ENCODE data around the gene STK10.

STK10 gene

GRCh38 chr5:172055996-172056395 is 132.0 kb downstream of the STK10 start:
- Histone ChIP-seq H3K27ac (ENCODE audit: low read length) (no peak overlapping the region), H3K9me3 (ENCODE audit: control insufficient read depth in 1 of 2, low read length in 2 of 2) (no peaks in the 10 kb centered on the region), H3K27me3 (ENCODE audit: low read depth, low read length) (no peaks in the 10 kb centered on the region), H3K4me3 (ENCODE audit: low read depth in 1 of 2, low read length in 2 of 2) (no peak overlapping the region), H3K4me1 (ENCODE audit: control insufficient read depth in 1 of 2, insufficient read depth in 2 of 2, low read length in 2 of 2) (peaks cover 0 to 12% of the 10 kb centered on the region in 2 donors), H3K36me3 (ENCODE audit: control insufficient read depth in 1 of 2, insufficient read depth in 2 of 2, low read length in 2 of 2) (peaks cover 21 to 58% of the 10 kb centered on the region in 2 donors)

GRCh38 chr5:172055421-172055820 is 132.6 kb downstream of the STK10 start:
- peaks cover 0 to 12% of the 10 kb centered on the region in 2 donors for H3K4me1 ChIP-seq (ENCODE audit: control insufficient read depth in 1 of 2, insufficient read depth in 2 of 2, low read length in 2 of 2)
- H3K4me3 ChIP-seq (ENCODE audit: low read depth in 1 of 2, low read length in 2 of 2): no peak overlapping the region
- H3K27ac ChIP-seq (ENCODE audit: low read length): no peak overlapping the region
- H3K27me3 ChIP-seq (ENCODE audit: low read depth, low read length): no peaks in the 10 kb centered on the region
- H3K36me3 ChIP-seq (ENCODE audit: control insufficient read depth in 1 of 2, insufficient read depth in 2 of 2, low read length in 2 of 2): peaks cover 15 to 57% of the 10 kb centered on the region in 2 donors
- no peaks in the 10 kb centered on the region for H3K9me3 ChIP-seq (ENCODE audit: control insufficient read depth in 1 of 2, low read length in 2 of 2)

GRCh38 chr5:172054611-172055153 is 133.3 kb downstream of the STK10 start:
- Histone ChIP-seq H3K27me3 (ENCODE audit: low read depth, low read length) (no peaks in the 10 kb centered on the region), H3K9me3 (ENCODE audit: control insufficient read depth in 1 of 2, low read length in 2 of 2) (no peaks in the 10 kb centered on the region), H3K27ac (ENCODE audit: low read length) (no peak overlapping the region), H3K4me3 (ENCODE audit: low read depth in 1 of 2, low read length in 2 of 2) (no peak overlapping the region), H3K4me1 (ENCODE audit: control insufficient read depth in 1 of 2, insufficient read depth in 2 of 2, low read length in 2 of 2) (peaks cover 0 to 12% of the 10 kb centered on the region in 2 donors), H3K36me3 (ENCODE audit: control insufficient read depth in 1 of 2, insufficient read depth in 2 of 2, low read length in 2 of 2) (peaks cover 13 to 49% of the 10 kb centered on the region in 2 donors)

- H3K9me3 ChIP-seq (ENCODE audit: control insufficient read depth in 1 of 2, low read length in 2 of 2): no peaks in the 10 kb centered on the region
- peaks cover 13 to 45% of the 10 kb centered on the region in 2 donors for H3K36me3 ChIP-seq (ENCODE audit: control insufficient read depth in 1 of 2, insufficient read depth in 2 of 2, low read length in 2 of 2)
- H3K4me1 ChIP-seq (ENCODE audit: control insufficient read depth in 1 of 2, insufficient read depth in 2 of 2, low read length in 2 of 2): peaks cover 0 to 12% of the 10 kb centered on the region in 2 donors
- H3K27ac ChIP-seq (ENCODE audit: low read length): no peak overlapping the region
- H3K27me3 ChIP-seq (ENCODE audit: low read depth, low read length): no peaks in the 10 kb centered on the region
- H3K4me3 ChIP-seq (ENCODE audit: low read depth in 1 of 2, low read length in 2 of 2): no peak overlapping the region
Observed at GRCh38 chr5:172052450-172053236, 135.4 kb downstream of the STK10 start.

- Histone ChIP-seq H3K9me3 (ENCODE audit: control insufficient read depth in 1 of 2, low read length in 2 of 2) (no peaks in the 10 kb centered on the region), H3K27ac (ENCODE audit: low read length) (no peak overlapping the region), H3K27me3 (ENCODE audit: low read depth, low read length) (no peaks in the 10 kb centered on the region), H3K36me3 (ENCODE audit: control insufficient read depth in 1 of 2, insufficient read depth in 2 of 2, low read length in 2 of 2) (peaks cover 13 to 40% of the 10 kb centered on the region in 2 donors), H3K4me1 (ENCODE audit: control insufficient read depth in 1 of 2, insufficient read depth in 2 of 2, low read length in 2 of 2) (peaks cover 0 to 12% of the 10 kb centered on the region in 2 donors), H3K4me3 (ENCODE audit: low read depth in 1 of 2, low read length in 2 of 2) (no peak overlapping the region)
Observed at GRCh38 chr5:172051643-172052339, 136.2 kb downstream of the STK10 start.

GRCh38 chr5:172050080-172050479 is 137.9 kb downstream of the STK10 start:
- peaks cover 13 to 35% of the 10 kb centered on the region in 2 donors for H3K36me3 ChIP-seq (ENCODE audit: control insufficient read depth in 1 of 2, insufficient read depth in 2 of 2, low read length in 2 of 2)

GRCh38 chr5:172049226-172049796 is 138.7 kb downstream of the STK10 start:
- no peak overlapping the region for H3K27ac ChIP-seq (ENCODE audit: low read length)
- peaks cover 0 to 12% of the 10 kb centered on the region in 2 donors for H3K4me1 ChIP-seq (ENCODE audit: control insufficient read depth in 1 of 2, insufficient read depth in 2 of 2, low read length in 2 of 2)
- no peaks in the 10 kb centered on the region for H3K27me3 ChIP-seq (ENCODE audit: low read depth, low read length)
- no peak overlapping the region for H3K4me3 ChIP-seq (ENCODE audit: low read depth in 1 of 2, low read length in 2 of 2)
- H3K36me3 ChIP-seq (ENCODE audit: control insufficient read depth in 1 of 2, insufficient read depth in 2 of 2, low read length in 2 of 2): peaks cover 18 to 35% of the 10 kb centered on the region in 2 donors
- H3K9me3 ChIP-seq (ENCODE audit: control insufficient read depth in 1 of 2, low read length in 2 of 2): no peaks in the 10 kb centered on the region

More at GRCh38 chr5:172050080-172050479, 137.9 kb downstream of the STK10 start:
- Histone ChIP-seq H3K27ac (ENCODE audit: low read length) (no peak overlapping the region), H3K4me3 (ENCODE audit: low read depth in 1 of 2, low read length in 2 of 2) (no peak overlapping the region), H3K27me3 (ENCODE audit: low read depth, low read length) (no peaks in the 10 kb centered on the region), H3K4me1 (ENCODE audit: control insufficient read depth in 1 of 2, insufficient read depth in 2 of 2, low read length in 2 of 2) (peaks cover 0 to 12% of the 10 kb centered on the region in 2 donors), H3K9me3 (ENCODE audit: control insufficient read depth in 1 of 2, low read length in 2 of 2) (no peaks in the 10 kb centered on the region)

- Histone ChIP-seq H3K36me3 (ENCODE audit: control insufficient read depth in 1 of 2, insufficient read depth in 2 of 2, low read length in 2 of 2) (peaks cover 23 to 36% of the 10 kb centered on the region in 2 donors), H3K27ac (ENCODE audit: low read length) (no peak overlapping the region), H3K9me3 (ENCODE audit: control insufficient read depth in 1 of 2, low read length in 2 of 2) (no peaks in the 10 kb centered on the region), H3K4me3 (ENCODE audit: low read depth in 1 of 2, low read length in 2 of 2) (no peak overlapping the region), H3K4me1 (ENCODE audit: control insufficient read depth in 1 of 2, insufficient read depth in 2 of 2, low read length in 2 of 2) (peaks cover 0 to 12% of the 10 kb centered on the region in 2 donors), H3K27me3 (ENCODE audit: low read depth, low read length) (no peaks in the 10 kb centered on the region)
Observed at GRCh38 chr5:172048539-172049101, 139.4 kb downstream of the STK10 start.

GRCh38 chr5:172048170-172048422 is 139.9 kb downstream of the STK10 start:
- Histone ChIP-seq H3K36me3 (ENCODE audit: control insufficient read depth in 1 of 2, insufficient read depth in 2 of 2, low read length in 2 of 2) (peaks cover 23 to 35% of the 10 kb centered on the region in 2 donors), H3K4me1 (ENCODE audit: control insufficient read depth in 1 of 2, insufficient read depth in 2 of 2, low read length in 2 of 2) (peaks cover 0 to 12% of the 10 kb centered on the region in 2 donors), H3K9me3 (ENCODE audit: control insufficient read depth in 1 of 2, low read length in 2 of 2) (no peaks in the 10 kb centered on the region), H3K27ac (ENCODE audit: low read length) (no peak overlapping the region), H3K4me3 (ENCODE audit: low read depth in 1 of 2, low read length in 2 of 2) (no peak overlapping the region), H3K27me3 (ENCODE audit: low read depth, low read length) (no peaks in the 10 kb centered on the region)

GRCh38 chr5:172046593-172046992 is 141.4 kb downstream of the STK10 start:
- Histone ChIP-seq H3K36me3 (ENCODE audit: control insufficient read depth in 1 of 2, insufficient read depth in 2 of 2, low read length in 2 of 2) (peaks cover 16 to 26% of the 10 kb centered on the region in 2 donors), H3K4me3 (ENCODE audit: low read depth in 1 of 2, low read length in 2 of 2) (no peak overlapping the region), H3K9me3 (ENCODE audit: control insufficient read depth in 1 of 2, low read length in 2 of 2) (no peaks in the 10 kb centered on the region), H3K4me1 (ENCODE audit: control insufficient read depth in 1 of 2, insufficient read depth in 2 of 2, low read length in 2 of 2) (no peaks in the 10 kb centered on the region), H3K27me3 (ENCODE audit: low read depth, low read length) (no peaks in the 10 kb centered on the region), H3K27ac (ENCODE audit: low read length) (no peak overlapping the region)

- no peak overlapping the region for H3K4me3 ChIP-seq (ENCODE audit: low read depth in 1 of 2, low read length in 2 of 2)
- H3K27ac ChIP-seq (ENCODE audit: low read length): no peak overlapping the region
- H3K36me3 ChIP-seq (ENCODE audit: control insufficient read depth in 1 of 2, insufficient read depth in 2 of 2, low read length in 2 of 2): peaks cover 16 to 21% of the 10 kb centered on the region in 2 donors
- no peaks in the 10 kb centered on the region for H3K9me3 ChIP-seq (ENCODE audit: control insufficient read depth in 1 of 2, low read length in 2 of 2)
- no peaks in the 10 kb centered on the region for H3K4me1 ChIP-seq (ENCODE audit: control insufficient read depth in 1 of 2, insufficient read depth in 2 of 2, low read length in 2 of 2)
- no peaks in the 10 kb centered on the region for H3K27me3 ChIP-seq (ENCODE audit: low read depth, low read length)
Observed at GRCh38 chr5:172045315-172045632, 142.8 kb downstream of the STK10 start.

Data from muscle layer of duodenum (tissue), 2 donors.